H1 (cell line): ENCODE data around the gene MYPOP. TPM values are rescaled to one million over a fixed set of nuclear protein-coding genes. Genes with fewer than 3 reads are reported as not detected.

Experiments used
- CTCF ChIA-PET: fragments of 300-600 bp; sonication (Branson Sonifier 250); formaldehyde crosslinking; loops from one replicate; lab custom pipeline; 2021; ENCODE audit not compliant: partially characterized antibody; lab: Charles Lee
- POLR2A ChIA-PET: fragments of 300-600 bp; sonication (Branson Sonifier 250); formaldehyde crosslinking; loops from one replicate; lab custom pipeline; 2021; ENCODE audit warnings: inconsistent platforms; ENCODE audit not compliant: partially characterized antibody; lab: Charles Lee
- DNase-seq, 2 experiments: peaks; one replicate each; pipeline versions ENCODE4 v3.0.0 to v3.0.0-alpha.2; 2010 to 2022; ENCODE audit warnings: low spot score in 2 of 2, low read depth in 1 of 2, mixed read lengths in 1 of 2
- FAIRE-seq: peaks from 2 replicates; lab custom pipeline; 2011; peaks lifted over from hg19 to GRCh38; lab: Jason Lieb, UNC
- H2AFZ ChIP-seq: 2 replicates; pipeline ENCODE4 v1.8.1; 2012; ENCODE audit warnings: low read length, inconsistent platforms
- H2AK5ac ChIP-seq: 2 replicates; pipeline ENCODE4 v1.6.1; 2013; ENCODE audit warnings: low read depth, low read length
- H2BK120ac ChIP-seq: replicated peaks from 2 replicates; pipeline ENCODE3; 2013; ENCODE audit warnings: low read depth, low read length, inconsistent platforms
- H2BK12ac ChIP-seq: 2 replicates; pipeline ENCODE4 v1.6.1; 2013; ENCODE audit warnings: low read depth, low read length
- H2BK15ac ChIP-seq: 2 replicates; pipeline ENCODE4 v1.6.1; 2013; ENCODE audit warnings: low read length
- H2BK20ac ChIP-seq: 2 replicates; pipeline ENCODE4 v1.6.1; 2013; ENCODE audit warnings: low read length
- H2BK5ac ChIP-seq: 2 replicates; pipeline ENCODE4 v1.6.1; 2013; ENCODE audit warnings: low read depth, low read length
- H3K14ac ChIP-seq: 2 replicates; pipeline ENCODE4 v1.6.1; 2013; ENCODE audit warnings: inconsistent platforms; ENCODE audit not compliant: insufficient read length
- H3K18ac ChIP-seq: 2 replicates; pipeline ENCODE4 v1.6.1; 2013; ENCODE audit warnings: low read length; ENCODE audit errors: extremely low read depth
- H3K23ac ChIP-seq: 2 replicates; pipeline ENCODE4 v1.6.1; 2013; ENCODE audit warnings: inconsistent platforms; ENCODE audit not compliant: insufficient read length
- H3K23me2 ChIP-seq: 2 replicates; pipeline ENCODE4 v1.6.1; 2013; ENCODE audit warnings: low read depth, low read length
- H3K27ac ChIP-seq: 2 replicates; pipeline ENCODE4 v1.6.1; 2011; ENCODE audit warnings: low read depth, low read length, inconsistent platforms
- H3K27me3 ChIP-seq, 4 experiments: replicated peaks in 1 of 4; 1 replicate in 1 of 4; 2 replicates in 3 of 4; pipeline versions ENCODE4 v1.6.1 to v1.8.1; 2011 to 2013; ENCODE audit warnings: low read length in 3 of 4, mild to moderate bottlenecking in 3 of 4, inconsistent platforms in 2 of 4, mixed read lengths in 2 of 4, moderate library complexity in 1 of 4; ENCODE audit not compliant: control insufficient read depth in 3 of 4, insufficient read depth in 3 of 4; ENCODE audit errors: extremely low read depth in 1 of 4
- H3K36me3 ChIP-seq, 4 experiments: 2 replicates each; pipeline versions ENCODE4 v1.6.1 to v1.8.1; 2011 to 2013; ENCODE audit warnings: mild to moderate bottlenecking in 4 of 4, low read length in 3 of 4, moderate library complexity in 2 of 4, control low read depth in 1 of 4, inconsistent platforms in 1 of 4; ENCODE audit not compliant: insufficient read depth in 4 of 4, control insufficient read depth in 2 of 4
- H3K4ac ChIP-seq: replicated peaks from 2 replicates; pipeline ENCODE3; 2013; ENCODE audit warnings: low read length, low read depth, mixed read lengths, inconsistent platforms; ENCODE audit not compliant: insufficient read length
- H3K4me1 ChIP-seq, 4 experiments: replicated peaks in 1 of 4; 1 replicate in 1 of 4; 2 replicates in 3 of 4; pipeline versions ENCODE4 v1.6.1 to v1.8.1; 2011 to 2013; ENCODE audit warnings: low read length in 3 of 4, inconsistent platforms in 2 of 4, mixed read lengths in 1 of 4; ENCODE audit not compliant: insufficient read depth in 4 of 4, control insufficient read depth in 3 of 4
- H3K4me2 ChIP-seq, 2 experiments: 2 replicates each; pipeline versions ENCODE4 v1.6.1 to v1.8.1; 2011 to 2013; ENCODE audit warnings: low read depth in 2 of 2, low read length in 2 of 2, control low read depth in 1 of 2, inconsistent platforms in 1 of 2, mild to moderate bottlenecking in 1 of 2; ENCODE audit not compliant: insufficient read depth in 1 of 2
- H3K4me3 ChIP-seq, 4 experiments: fragments of 200-600, 300-600 bp in 1 of 4; sonication (generic), shearing (Covaris generic), sonication (Bioruptor Twin) in 1 of 4; 2 replicates each; pipeline versions ENCODE4 v1.5.1 to v1.8.1; 2011 to 2016; ENCODE audit warnings: low read length in 4 of 4, low read depth in 3 of 4, control low read depth in 2 of 4, inconsistent platforms in 2 of 4, mild to moderate bottlenecking in 2 of 4, mixed read lengths in 1 of 4, moderate library complexity in 1 of 4; ENCODE audit not compliant: insufficient read depth in 2 of 4; ENCODE audit errors: extremely low read depth in 1 of 4
- H3K56ac ChIP-seq: replicated peaks from 2 replicates; pipeline ENCODE3; 2013; ENCODE audit warnings: low read depth, mild to moderate bottlenecking, mixed read lengths, low read length, inconsistent platforms; ENCODE audit not compliant: insufficient read length
- H3K79me1 ChIP-seq: 2 replicates; pipeline ENCODE4 v1.6.1; 2013; ENCODE audit warnings: low read depth, low read length, control low read depth
- H3K79me2 ChIP-seq, 2 experiments: 2 replicates each; pipeline versions ENCODE4 v1.6.1 to v1.8.1; 2012 to 2013; ENCODE audit warnings: low read length in 2 of 2, mild to moderate bottlenecking in 2 of 2, inconsistent platforms in 1 of 2; ENCODE audit not compliant: insufficient read depth in 2 of 2, control insufficient read depth in 1 of 2
- H3K9ac ChIP-seq, 4 experiments: replicated peaks in 1 of 4; 1 replicate in 1 of 4; 2 replicates in 3 of 4; pipeline versions ENCODE4 v1.6.1 to v1.8.1; 2011 to 2013; ENCODE audit warnings: low read depth in 3 of 4, low read length in 3 of 4, control low read depth in 2 of 4, mild to moderate bottlenecking in 2 of 4, moderate library complexity in 2 of 4, inconsistent platforms in 1 of 4; ENCODE audit errors: extremely low read depth in 1 of 4
- H3K9me3 ChIP-seq, 2 experiments: 2 replicates each; pipeline versions ENCODE4 v1.6.1 to v1.8.1; 2012 to 2013; ENCODE audit warnings: mild to moderate bottlenecking in 2 of 2, moderate library complexity in 2 of 2, control low read depth in 1 of 2, inconsistent platforms in 1 of 2, low read depth in 1 of 2, low read length in 1 of 2, mixed read lengths in 1 of 2; ENCODE audit not compliant: insufficient read depth in 2 of 2
- H4K20me1 ChIP-seq, 2 experiments: replicated peaks in 1 of 2; 2 replicates each; pipeline versions ENCODE3 to v1.8.1; 2011 to 2013; ENCODE audit warnings: inconsistent platforms in 2 of 2, low read length in 2 of 2, mild to moderate bottlenecking in 1 of 2; ENCODE audit not compliant: insufficient read depth in 2 of 2, control insufficient read depth in 1 of 2
- H4K5ac ChIP-seq: 2 replicates; pipeline ENCODE4 v1.6.1; 2013; ENCODE audit warnings: low read length, low read depth, mixed read lengths, inconsistent platforms; ENCODE audit not compliant: insufficient read length
- H4K8ac ChIP-seq: 2 replicates; pipeline ENCODE4 v1.8.0; 2013; ENCODE audit warnings: mild to moderate bottlenecking, moderate library complexity, low read length, inconsistent platforms; ENCODE audit not compliant: insufficient read depth; ENCODE audit errors: extremely low read depth
- H4K91ac ChIP-seq: replicated peaks from 2 replicates; pipeline ENCODE3; 2013; ENCODE audit warnings: low read length, mixed read lengths, inconsistent platforms; ENCODE audit not compliant: insufficient read length
- BACH1 ChIP-seq: IDR thresholded peaks from 2 replicates; pipeline ENCODE4 v1.6.1; 2012; ENCODE audit warnings: low read length, improper control_type of control experiment
- PHF8 ChIP-seq: fragments of 200-600 bp; sonication (generic); conservative IDR thresholded peaks from 2 replicates; pipeline ENCODE4 v1.7.1; 2012; ENCODE audit warnings: low read depth, mild to moderate bottlenecking, inconsistent platforms, low read length, moderate library complexity
- TBP ChIP-seq: IDR thresholded peaks from 2 replicates; pipeline ENCODE4 v1.6.1; 2011; ENCODE audit warnings: low read depth, low read length, improper control_type of control experiment
- ZNF274 ChIP-seq: IDR thresholded peaks from 2 replicates; pipeline ENCODE4 v1.7.0; 2012; ENCODE audit warnings: low read length, borderline replicate concordance; ENCODE audit errors: extremely low read depth
- WGBS, 2 experiments: shearing (Covaris generic) in 1 of 2; methylation state at CpG; one replicate each; pipeline versions ENCODE4 v1.1.6 to v1.1.7; 2013 to 2015; ENCODE audit warnings: low lambda C conversion rate in 2 of 2, mixed read lengths in 2 of 2, inconsistent platforms in 1 of 2, low coverage in 1 of 2, missing lambda C conversion rate in 1 of 2; ENCODE audit not compliant: insufficient replicate concordance in 2 of 2, insufficient coverage in 1 of 2, insufficient read length in 1 of 2; ENCODE audit errors: extremely low coverage in 1 of 2, missing lambda C conversion rate in 1 of 2; 5-methylcytosine and 5-hydroxymethylcytosine counted together
- polyA plus RNA-seq, 7 experiments: library from polyadenylated mRNA; depleted of rRNA in 3 of 7; stranded (reverse) in 5 of 7; unstranded in 2 of 7; fragments of >200 nt in 5 of 7; fragments of 200-250 nt in 2 of 7; gene quantifications; 1 replicate in 5 of 7; 2 replicates in 1 of 7; 4 replicates in 1 of 7; pipeline versions ENCODE4 v1.2.1 to v1.2.3, GENCODE V29; 2011 to 2013; ENCODE audit warnings: missing spikeins in 2 of 7, mixed read lengths in 2 of 7
- total RNA-seq: library from RNA; stranded (reverse); fragmentation: NEBNext Ultra II Directional; extraction: Animal tissue kit (Norgen Biotek cat#: 25700); gene quantifications from 2 replicates; pipeline ENCODE4 v1.2.1, GENCODE V29; 2021
- TF ChIP-seq, protein P1 (sequence below): IDR thresholded peaks from 2 replicates; pipeline ENCODE4 v1.6.1; 2011; ENCODE audit warnings: low read depth, mild to moderate bottlenecking, low read length; ENCODE audit not compliant: insufficient read depth

The MYPOP gene
- total and polyA plus RNA-seq, 2 of the 8 experiments (the other 6 are each of a cell fraction or from before 2014, with no cell fraction given), result 3.2 to 11.1 TPM

- H3K36me3 ChIP-seq, result peaks cover 0 to 8% (median 2%) of the 10 kb centered on the region in 4 experiments; a peak in 3 of 8 replicates
- no peak for FAIRE-seq
- CTCF ChIA-PET, result interaction anchor here (0.7 to 3.2 kb wide), 5 partner anchors 11 to 106 kb away, joined by 3 to 9 read pairs (median 3); no protein-coding TSS in a partner anchor
Measured at GRCh38 chr19:45900738-45901431, 1.5 kb downstream of the MYPOP start.

More at GRCh38 chr19:45900738-45901431, 1.5 kb downstream of the MYPOP start:
- no peak for DNase-seq
- H4K20me1 ChIP-seq, result peaks cover 2 to 10% of the 10 kb centered on the region in 2 experiments
- no peaks in the 10 kb centered on the region for H3K9me3 ChIP-seq
- H3K4me2 ChIP-seq, result peak overlapping the region; percentile 83 to 95
- H3K23ac ChIP-seq, result no peak overlapping the region
- H4K91ac ChIP-seq, result no peak overlapping the region
- no peak overlapping the region for H2BK15ac ChIP-seq
- WGBS, 2 experiments, result 45% methylated on average over 13 of the region's 22 CpGs; no CpG with 5 or more reads in 1 of the 2 experiments
- no peak overlapping the region for H3K27ac ChIP-seq
- H4K8ac ChIP-seq, result peak overlapping the region; percentile 89; the same call in 1 of the 2 replicates
- no peak overlapping the region for H2AK5ac ChIP-seq
- peaks cover 22% of the 10 kb centered on the region; the same call in 1 of the 2 replicates for H3K23me2 ChIP-seq
- POLR2A ChIA-PET, result interaction anchor here (0.7 to 3.4 kb wide), 6 partner anchors 9 to 84 kb away, joined by 3 to 21 read pairs (median 5); no protein-coding TSS in a partner anchor
- no peak overlapping the region for H4K5ac ChIP-seq
- TF ChIP-seq PHF8 (0 out of 2 replicates have a peak, but pooled peaks have one; percentile 41), ZNF274 (no peak), BACH1 (no peak), TBP (0 out of 2 replicates have a peak, but pooled peaks have one; percentile 10)
- TF ChIP-seq, protein P1, sequence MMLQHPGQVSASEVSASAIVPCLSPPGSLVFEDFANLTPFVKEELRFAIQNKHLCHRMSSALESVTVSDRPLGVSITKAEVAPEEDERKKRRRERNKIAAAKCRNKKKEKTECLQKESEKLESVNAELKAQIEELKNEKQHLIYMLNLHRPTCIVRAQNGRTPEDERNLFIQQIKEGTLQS, result no peak
- no peak overlapping the region for H3K14ac ChIP-seq
- H2AFZ ChIP-seq, result no peak overlapping the region
- H2BK20ac ChIP-seq, result no peak overlapping the region
- H2BK12ac ChIP-seq, result no peak overlapping the region
- H3K79me2 ChIP-seq, result no peaks in the 10 kb centered on the region
- peaks cover 0 to 2% (median under 1%) of the 10 kb centered on the region in 4 experiments; a peak in 3 of 7 replicates for H3K4me1 ChIP-seq
- peak overlapping the region in 1 of 4 experiments; percentile 2; a peak in 1 of 7 replicates for H3K9ac ChIP-seq
- H3K79me1 ChIP-seq, result peaks cover 3% of the 10 kb centered on the region; the same call in 1 of the 2 replicates
- peaks cover 0 to 16% (median 11%) of the 10 kb centered on the region in 4 experiments; a peak in 6 of 7 replicates for H3K27me3 ChIP-seq
- no peak overlapping the region for H2BK120ac ChIP-seq
- H3K56ac ChIP-seq, result no peak overlapping the region
- peak overlapping the region; percentile 58 to 74 (median 66) for H3K4me3 ChIP-seq
- H2BK5ac ChIP-seq, result no peak overlapping the region
- H3K4ac ChIP-seq, result no peak overlapping the region
- no peak overlapping the region for H3K18ac ChIP-seq
